LHCN-M2 (cell line): ENCODE measurements around the gene PRPF18. TPM values are rescaled to one million over a fixed set of nuclear protein-coding genes. Genes with fewer than 3 reads are reported as not detected.
A peak's percentile ranks its signal among the peaks of the same experiment; 100 is the strongest.

Experiments
- DNase-seq: peaks from one replicate; pipeline ENCODE4 v3.0.0-alpha.2; 2012; ENCODE audit warnings: low read depth
- total RNA-seq: library from RNA; depleted of rRNA; stranded (reverse); fragments of >200 nt; gene quantifications from 2 replicates; pipeline ENCODE4 v1.2.3, GENCODE V29; 2014

PRPF18 gene
- total RNA-seq, 1 experiment from 2014 or later = 33.1 TPM

- DNase-seq = no peak
Measured at GRCh38 chr10:13604357-13605040, 17.7 kb downstream of the PRPF18 start.

GRCh38 chr10:13608246-13608853, 21.6 kb downstream of the PRPF18 start:
- DNase-seq = peak; percentile 94

GRCh38 chr10:13612654-13613373, 26.0 kb downstream of the PRPF18 start:
- DNase-seq = no peak

- peak; percentile 48 for DNase-seq
Measured at GRCh38 chr10:13613519-13613918, 26.8 kb downstream of the PRPF18 start.

- DNase-seq = no peak
Measured at GRCh38 chr10:13614530-13615332, 28.0 kb downstream of the PRPF18 start.

GRCh38 chr10:13615650-13616300, 29.0 kb downstream of the PRPF18 start:
- DNase-seq = no peak

GRCh38 chr10:13617116-13617515, 30.4 kb downstream of the PRPF18 start:
- DNase-seq = no peak

- DNase-seq = no peak
Measured at GRCh38 chr10:13621931-13622330, 35.2 kb downstream of the PRPF18 start.

- no peak for DNase-seq
Measured at GRCh38 chr10:13624630-13625029, 37.9 kb downstream of the PRPF18 start.

GRCh38 chr10:13627459-13628310, 40.9 kb downstream of the PRPF18 start:
- no peak for DNase-seq

GRCh38 chr10:13628661-13629060, 41.9 kb downstream of the PRPF18 start:
- DNase-seq = no peak

- DNase-seq = no peak
Measured at GRCh38 chr10:13629116-13629515, 42.4 kb downstream of the PRPF18 start.

- DNase-seq = no peak
Measured at GRCh38 chr10:13630231-13630630, 43.5 kb downstream of the PRPF18 start.

- no peak for DNase-seq
Measured at GRCh38 chr10:13631594-13631993, 44.8 kb downstream of the PRPF18 start.

GRCh38 chr10:13632440-13632839, 45.7 kb downstream of the PRPF18 start:
- no peak for DNase-seq

- peak; percentile 40 for DNase-seq
Measured at GRCh38 chr10:13632884-13633440, 46.2 kb downstream of the PRPF18 start.

- peak; percentile 97 for DNase-seq
Measured at GRCh38 chr10:13633689-13634088, 46.9 kb downstream of the PRPF18 start.

- DNase-seq = peak; percentile 38
Measured at GRCh38 chr10:13634207-13634606, 47.4 kb downstream of the PRPF18 start.

- DNase-seq = no peak
Measured at GRCh38 chr10:13636776-13637175, 50.0 kb downstream of the PRPF18 start.

GRCh38 chr10:13637303-13637856, 50.6 kb downstream of the PRPF18 start:
- no peak for DNase-seq
